ENCODE results near the gene PCK1. TPM values are rescaled to one million over a fixed set of nuclear protein-coding genes. Genes with fewer than 3 reads are reported as not detected.

The PCK1 gene
- total and polyA plus RNA-seq, 3 experiments from 2014 or later = not detected

GRCh38 chr20:57553376-57554018 is 7.4 kb upstream of the PCK1 start:
- H3K4me3 ChIP-seq (ENCODE audit: low read length) = no peak overlapping the region
- no peak overlapping the region for H3K27ac Mint-ChIP-seq

GRCh38 chr20:57555457-57556184 is 5.3 kb upstream of the PCK1 start:
- H3K4me1 Mint-ChIP-seq = no peaks in the 10 kb centered on the region
- peaks cover 9% of the 10 kb centered on the region for H3K27me3 ChIP-seq (ENCODE audit: insufficient read depth, low read length, poor library complexity, severe bottlenecking)
- no peaks in the 10 kb centered on the region for H3K4me1 ChIP-seq (ENCODE audit: insufficient read depth, low read length)
- peaks cover 9 to 51% of the 10 kb centered on the region in 2 donors for H3K27me3 Mint-ChIP-seq
- ChIA-PET POLR2A (no interaction called here), CTCF (no interaction called here)
- no peaks in the 10 kb centered on the region for H3K9me3 ChIP-seq (ENCODE audit: low read length)
- H3K27ac ChIP-seq (ENCODE audit: low read depth, low read length) = no peak overlapping the region
- H3K4me3 ChIP-seq (ENCODE audit: low read length) = no peak overlapping the region
- H3K4me3 Mint-ChIP-seq = no peak overlapping the region
- no peak for DNase-seq
- H3K36me3 Mint-ChIP-seq = no peaks in the 10 kb centered on the region
- H3K9me3 Mint-ChIP-seq = no peaks in the 10 kb centered on the region
- no peak overlapping the region for H3K27ac Mint-ChIP-seq
- H3K36me3 ChIP-seq (ENCODE audit: insufficient read depth, low read length) = no peaks in the 10 kb centered on the region

More at GRCh38 chr20:57553376-57554018, 7.4 kb upstream of the PCK1 start:
- H3K4me3 Mint-ChIP-seq = no peak overlapping the region
- no peaks in the 10 kb centered on the region for H3K4me1 ChIP-seq (ENCODE audit: insufficient read depth, low read length)
- H3K4me1 Mint-ChIP-seq = no peaks in the 10 kb centered on the region
- no peaks in the 10 kb centered on the region for H3K36me3 Mint-ChIP-seq
- DNase-seq = no peak
- H3K36me3 ChIP-seq (ENCODE audit: insufficient read depth, low read length) = no peaks in the 10 kb centered on the region
- H3K9me3 ChIP-seq (ENCODE audit: low read length) = no peaks in the 10 kb centered on the region
- peaks cover 9% of the 10 kb centered on the region for H3K27me3 ChIP-seq (ENCODE audit: insufficient read depth, low read length, poor library complexity, severe bottlenecking)
- CTCF ChIA-PET = no interaction called here
- H3K27ac ChIP-seq (ENCODE audit: low read depth, low read length) = no peak overlapping the region
- peaks cover 10 to 51% of the 10 kb centered on the region in 2 donors for H3K27me3 Mint-ChIP-seq
- POLR2A ChIA-PET = no interaction called here
- no peaks in the 10 kb centered on the region for H3K9me3 Mint-ChIP-seq

GRCh38 chr20:57556980-57557274 is 4.0 kb upstream of the PCK1 start:
- H3K4me3 ChIP-seq (ENCODE audit: low read length) = no peak overlapping the region
- no peaks in the 10 kb centered on the region for H3K4me1 ChIP-seq (ENCODE audit: insufficient read depth, low read length)
- Mint-ChIP-seq H3K27ac (no peak overlapping the region), H3K4me3 (no peak overlapping the region), H3K36me3 (no peaks in the 10 kb centered on the region), H3K4me1 (no peaks in the 10 kb centered on the region), H3K9me3 (no peaks in the 10 kb centered on the region), H3K27me3 (peaks cover 12 to 49% of the 10 kb centered on the region in 2 donors)
- no peaks in the 10 kb centered on the region for H3K36me3 ChIP-seq (ENCODE audit: insufficient read depth, low read length)
- ChIA-PET POLR2A (no interaction called here), CTCF (no interaction called here)
- H3K27me3 ChIP-seq (ENCODE audit: insufficient read depth, low read length, poor library complexity, severe bottlenecking) = peaks cover 9% of the 10 kb centered on the region
- no peak overlapping the region for H3K27ac ChIP-seq (ENCODE audit: low read depth, low read length)
- DNase-seq = no peak
- H3K9me3 ChIP-seq (ENCODE audit: low read length) = no peaks in the 10 kb centered on the region

GRCh38 chr20:57557926-57558613 is 2.8 kb upstream of the PCK1 start:
- H3K4me3 ChIP-seq (ENCODE audit: low read length) = no peak overlapping the region
- no peak overlapping the region for H3K27ac ChIP-seq (ENCODE audit: low read depth, low read length)

GRCh38 chr20:57558614-57559288 is 2.2 kb upstream of the PCK1 start:
- Histone ChIP-seq H3K4me3 (ENCODE audit: low read length) (no peak overlapping the region), H3K36me3 (ENCODE audit: insufficient read depth, low read length) (no peaks in the 10 kb centered on the region), H3K27ac (ENCODE audit: low read depth, low read length) (no peak overlapping the region), H3K9me3 (ENCODE audit: low read length) (no peaks in the 10 kb centered on the region), H3K27me3 (ENCODE audit: insufficient read depth, low read length, poor library complexity, severe bottlenecking) (peaks cover 9% of the 10 kb centered on the region), H3K4me1 (ENCODE audit: insufficient read depth, low read length) (no peaks in the 10 kb centered on the region)
- no peaks in the 10 kb centered on the region for H3K4me1 Mint-ChIP-seq
- H3K36me3 Mint-ChIP-seq = no peaks in the 10 kb centered on the region
- DNase-seq = no peak
- no peak overlapping the region for H3K4me3 Mint-ChIP-seq
- no peak overlapping the region for H3K27ac Mint-ChIP-seq
- no peaks in the 10 kb centered on the region for H3K9me3 Mint-ChIP-seq
- ChIA-PET CTCF (no interaction called here), POLR2A (no interaction called here)
- peaks cover 12 to 48% of the 10 kb centered on the region in 2 donors for H3K27me3 Mint-ChIP-seq

More at GRCh38 chr20:57557926-57558613, 2.8 kb upstream of the PCK1 start:
- Histone ChIP-seq H3K9me3 (ENCODE audit: low read length) (no peaks in the 10 kb centered on the region), H3K4me1 (ENCODE audit: insufficient read depth, low read length) (no peaks in the 10 kb centered on the region), H3K27me3 (ENCODE audit: insufficient read depth, low read length, poor library complexity, severe bottlenecking) (peaks cover 9% of the 10 kb centered on the region), H3K36me3 (ENCODE audit: insufficient read depth, low read length) (no peaks in the 10 kb centered on the region)
- ChIA-PET POLR2A (no interaction called here), CTCF (no interaction called here)
- Mint-ChIP-seq H3K27me3 (peaks cover 12 to 52% of the 10 kb centered on the region in 2 donors), H3K36me3 (no peaks in the 10 kb centered on the region), H3K4me1 (no peaks in the 10 kb centered on the region), H3K27ac (no peak overlapping the region), H3K9me3 (no peaks in the 10 kb centered on the region), H3K4me3 (no peak overlapping the region)
- DNase-seq = no peak

GRCh38 chr20:57559289-57559634 is 1.6 kb upstream of the PCK1 start:
- no peaks in the 10 kb centered on the region for H3K9me3 Mint-ChIP-seq
- peaks cover 9% of the 10 kb centered on the region for H3K27me3 ChIP-seq (ENCODE audit: insufficient read depth, low read length, poor library complexity, severe bottlenecking)
- no peaks in the 10 kb centered on the region for H3K36me3 ChIP-seq (ENCODE audit: insufficient read depth, low read length)
- H3K4me1 Mint-ChIP-seq = no peaks in the 10 kb centered on the region
- no peak overlapping the region for H3K27ac ChIP-seq (ENCODE audit: low read depth, low read length)
- H3K9me3 ChIP-seq (ENCODE audit: low read length) = no peaks in the 10 kb centered on the region
- H3K4me3 ChIP-seq (ENCODE audit: low read length) = no peak overlapping the region
- H3K4me3 Mint-ChIP-seq = no peak overlapping the region
- ChIA-PET POLR2A (no interaction called here), CTCF (no interaction called here)
- H3K36me3 Mint-ChIP-seq = no peaks in the 10 kb centered on the region
- H3K27me3 Mint-ChIP-seq = peaks cover 12 to 43% of the 10 kb centered on the region in 2 donors
- H3K4me1 ChIP-seq (ENCODE audit: insufficient read depth, low read length) = no peaks in the 10 kb centered on the region
- H3K27ac Mint-ChIP-seq = no peak overlapping the region
- no peak for DNase-seq

- ChIA-PET CTCF (no interaction called here), POLR2A (no interaction called here)
- Histone ChIP-seq H3K36me3 (ENCODE audit: insufficient read depth, low read length) (no peaks in the 10 kb centered on the region), H3K4me1 (ENCODE audit: insufficient read depth, low read length) (no peaks in the 10 kb centered on the region), H3K27me3 (ENCODE audit: insufficient read depth, low read length, poor library complexity, severe bottlenecking) (peaks cover 8% of the 10 kb centered on the region), H3K27ac (ENCODE audit: low read depth, low read length) (no peak overlapping the region), H3K4me3 (ENCODE audit: low read length) (no peak overlapping the region), H3K9me3 (ENCODE audit: low read length) (no peaks in the 10 kb centered on the region)
- no peaks in the 10 kb centered on the region for H3K9me3 Mint-ChIP-seq
- no peak overlapping the region for H3K4me3 Mint-ChIP-seq
- no peak for DNase-seq
- H3K4me1 Mint-ChIP-seq = no peaks in the 10 kb centered on the region
- H3K27ac Mint-ChIP-seq = peak overlapping the region in 1 of 8 donors; percentile 14
- no peaks in the 10 kb centered on the region for H3K36me3 Mint-ChIP-seq
- peaks cover 12 to 47% of the 10 kb centered on the region in 2 donors for H3K27me3 Mint-ChIP-seq
Measured at GRCh38 chr20:57559658-57560553, 1.0 kb upstream of the PCK1 start.
